SH-SY5Y (cell line): ENCODE data around the gene AZIN2.

Source experiments
- GATA2 ChIP-seq: IDR thresholded peaks from 2 replicates; pipeline ENCODE4 v1.6.1; 2011; ENCODE audit warnings: mild to moderate bottlenecking, low read depth, low read length
- GATA3 ChIP-seq: IDR thresholded peaks from 2 replicates; pipeline ENCODE4 v1.6.1; 2011; ENCODE audit warnings: low read depth, mild to moderate bottlenecking, low read length, moderate library complexity

- TF ChIP-seq GATA2 (no peak), GATA3 (no peak)
Measured at GRCh38 chr1:33047839-33048305, 33.1 kb upstream of the AZIN2 start.
